ENCODE data around the gene PDE3B. TPM values are rescaled to one million over a fixed set of nuclear protein-coding genes. Genes with fewer than 3 reads are reported as not detected.

Gene PDE3B
- total and polyA plus RNA-seq, 9 of the 15 experiments (the other 6 are each of a cell fraction or from before 2014, with no cell fraction given), result 2.3 to 22.5 (median 12.2) TPM

DNA sequence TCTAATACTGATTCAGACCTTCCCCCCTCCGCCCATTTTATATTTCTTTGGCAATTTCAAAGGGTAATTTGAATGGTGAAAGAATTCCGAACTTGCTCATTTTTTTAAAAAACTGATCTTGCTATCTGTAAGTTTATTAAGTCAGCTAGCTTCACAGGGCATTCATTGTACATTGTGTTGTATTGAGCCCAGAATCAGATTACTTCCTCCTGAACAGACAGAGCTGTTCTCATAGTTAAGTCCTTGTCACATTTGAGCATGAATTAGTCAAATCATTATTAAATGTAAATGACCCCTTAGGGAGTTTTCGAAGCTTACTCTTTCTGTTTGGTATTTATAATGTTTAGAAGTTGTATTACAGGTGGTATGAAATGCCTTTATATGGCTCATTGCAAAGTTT, 214.0 kb downstream of the PDE3B start (continued):
- TF ChIP-seq HMBOX1 (IDR thresholded peaks at IDR 0.05) (no peak), THAP7 (CRISPR knock-in tag; IDR thresholded peaks at IDR 0.05) (no peak)

- Histone ChIP-seq H3K9me3 (replicated peaks; ENCODE audit: control insufficient read depth, insufficient read depth, low read depth, low read length) (no peaks in the 10 kb centered on the region), H3K36me3 (ENCODE audit: control insufficient read depth, insufficient read depth, low read length) (peaks cover 12% of the 10 kb centered on the region; the same call in 2 of the 3 replicates), H3K79me2 (ENCODE audit: control insufficient read depth, insufficient read depth, low read length) (no peaks in the 10 kb centered on the region), H3K9ac (ENCODE audit: insufficient read depth in 1 of 2, low read depth in 2 of 2, low read length in 2 of 2) (no peak overlapping the region), H3K27me3 (ENCODE audit: control insufficient read depth in 2 of 2, insufficient read depth in 2 of 2, low read length in 2 of 2) (no peaks in the 10 kb centered on the region), H3K4me2 (ENCODE audit: insufficient read depth, low read length) (no peak overlapping the region), H3K4me1 (replicated peaks in 1 of 2; ENCODE audit: control insufficient read depth in 2 of 2, insufficient read depth in 2 of 2, low read length in 2 of 2) (no peaks in the 10 kb centered on the region), H2AFZ (ENCODE audit: low read depth, low read length) (no peak overlapping the region), H4K20me1 (replicated peaks; ENCODE audit: control insufficient read depth, insufficient read depth, low read length) (no peaks in the 10 kb centered on the region), H3K27ac (ENCODE audit: extremely low read depth, low read depth, low read length) (no peak overlapping the region), H3K4me3 (no peak overlapping the region), H3K9me1 (ENCODE audit: control insufficient read depth, insufficient read depth, low read length) (no peaks in the 10 kb centered on the region)
- in situ Hi-C loops (cut with MboI) (no loop called here), intact Hi-C loops (cut with micrococcal nuclease) (no loop called here)
- ChIA-PET POLR2A (no interaction called here), CTCF (ENCODE audit: low intra/inter-chr PET ratio) (no interaction called here)
- BruUV-seq (replicated peaks), result no TSS peak
- WGBS (ENCODE audit: insufficient coverage, low coverage, missing lambda C conversion rate), result 38% methylated on average over 1 of the region's 1 CpG
- DNase-seq (ENCODE audit: extremely low read depth in 1 of 4, low spot score in 3 of 4) (no peak), FAIRE-seq (no peak), ATAC-seq (peak; percentile 43; the same call in 2 of the 3 replicates)
- TF ChIP-seq, protein P1, sequence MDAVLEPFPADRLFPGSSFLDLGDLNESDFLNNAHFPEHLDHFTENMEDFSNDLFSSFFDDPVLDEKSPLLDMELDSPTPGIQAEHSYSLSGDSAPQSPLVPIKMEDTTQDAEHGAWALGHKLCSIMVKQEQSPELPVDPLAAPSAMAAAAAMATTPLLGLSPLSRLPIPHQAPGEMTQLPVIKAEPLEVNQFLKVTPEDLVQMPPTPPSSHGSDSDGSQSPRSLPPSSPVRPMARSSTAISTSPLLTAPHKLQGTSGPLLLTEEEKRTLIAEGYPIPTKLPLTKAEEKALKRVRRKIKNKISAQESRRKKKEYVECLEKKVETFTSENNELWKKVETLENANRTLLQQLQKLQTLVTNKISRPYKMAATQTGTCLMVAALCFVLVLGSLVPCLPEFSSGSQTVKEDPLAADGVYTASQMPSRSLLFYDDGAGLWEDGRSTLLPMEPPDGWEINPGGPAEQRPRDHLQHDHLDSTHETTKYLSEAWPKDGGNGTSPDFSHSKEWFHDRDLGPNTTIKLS (IDR thresholded peaks at IDR 0.05; ENCODE audit: borderline replicate concordance, low read depth), result no peak
- no peak for TF ChIP-seq LEF1 (IDR thresholded peaks at IDR 0.05)
- TF ChIP-seq, protein P2, sequence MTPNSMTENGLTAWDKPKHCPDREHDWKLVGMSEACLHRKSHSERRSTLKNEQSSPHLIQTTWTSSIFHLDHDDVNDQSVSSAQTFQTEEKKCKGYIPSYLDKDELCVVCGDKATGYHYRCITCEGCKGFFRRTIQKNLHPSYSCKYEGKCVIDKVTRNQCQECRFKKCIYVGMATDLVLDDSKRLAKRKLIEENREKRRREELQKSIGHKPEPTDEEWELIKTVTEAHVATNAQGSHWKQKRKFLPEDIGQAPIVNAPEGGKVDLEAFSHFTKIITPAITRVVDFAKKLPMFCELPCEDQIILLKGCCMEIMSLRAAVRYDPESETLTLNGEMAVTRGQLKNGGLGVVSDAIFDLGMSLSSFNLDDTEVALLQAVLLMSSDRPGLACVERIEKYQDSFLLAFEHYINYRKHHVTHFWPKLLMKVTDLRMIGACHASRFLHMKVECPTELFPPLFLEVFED (CRISPR knock-in tag; conservative IDR thresholded peaks at IDR 0.05), result no peak
- no peak for TF ChIP-seq ZKSCAN1 (IDR thresholded peaks at IDR 0.05; ENCODE audit: low read depth, low read length)
- TF ChIP-seq MTF1 (CRISPR knock-in tag; IDR thresholded peaks at IDR 0.05; ENCODE audit: borderline replicate concordance), result no peak
- no peak for TF ChIP-seq CHAMP1 (IDR thresholded peaks at IDR 0.05)
- TF ChIP-seq BCOR (IDR thresholded peaks at IDR 0.05), result no peak
- TF ChIP-seq ZC3H4 (CRISPR knock-in tag; IDR thresholded peaks at IDR 0.05; ENCODE audit: borderline replicate concordance), result no peak
- TF ChIP-seq EHMT2 (IDR thresholded peaks at IDR 0.05), result no peak
- TF ChIP-seq CHD2 (IDR thresholded peaks at IDR 0.05; ENCODE audit: low read depth, low read length), result no peak
- TF ChIP-seq MIER1 (IDR thresholded peaks at IDR 0.05; ENCODE audit: low read depth), result no peak
- no peak for TF ChIP-seq ZC3H8 (IDR thresholded peaks at IDR 0.05)
- no peak for TF ChIP-seq HOXB6 (CRISPR knock-in tag; IDR thresholded peaks at IDR 0.05; ENCODE audit: borderline replicate concordance)
Measured at GRCh38 chr11:14858404-14858803, 214.8 kb downstream of the PDE3B start.

Data from K562 (cell line).